HL-60 (cell line): Measurements from ENCODE around the gene ERMP1.

ENCODE experiments used
- DNase-seq, 2 experiments: peaks; one replicate each; pipeline ENCODE4 v3.0.0-alpha.2; 2010 to 2020; ENCODE audit warnings: low read depth in 1 of 2, low spot score in 1 of 2
- H3K27ac ChIP-seq: fragments of 250-450 bp; sonication (Bioruptor Pico); replicated peaks from 2 replicates; pipeline ENCODE4 v1.5.1; 2020; ENCODE audit warnings: mild to moderate bottlenecking, moderate library complexity
- H3K27me3 ChIP-seq: fragments of 250-450 bp; sonication (Bioruptor Pico); 2 replicates; pipeline ENCODE4 v1.5.1; 2021; ENCODE audit warnings: mild to moderate bottlenecking, moderate library complexity; ENCODE audit not compliant: insufficient read depth, poor library complexity, severe bottlenecking
- H3K4me3 ChIP-seq: replicated peaks from 2 replicates; pipeline ENCODE4 v1.5.1; 2011; ENCODE audit warnings: mild to moderate bottlenecking, control low read depth, low read length; ENCODE audit not compliant: insufficient read depth
- GABPA ChIP-seq: IDR thresholded peaks from 2 replicates; pipeline ENCODE4 v1.6.1; 2012; ENCODE audit warnings: low read depth
- POLR2AphosphoS5 ChIP-seq: IDR thresholded peaks from 2 replicates; pipeline ENCODE4 v1.6.1; 2012; ENCODE audit warnings: low read depth
- REST ChIP-seq: IDR thresholded peaks from 2 replicates; pipeline ENCODE4 v1.6.1; 2012; ENCODE audit warnings: low read depth; ENCODE audit not compliant: insufficient replicate concordance
- SPI1 ChIP-seq: IDR thresholded peaks from 2 replicates; pipeline ENCODE4 v1.6.1; 2012; ENCODE audit warnings: low read depth, mild to moderate bottlenecking, borderline replicate concordance
- TF ChIP-seq, protein P1 (sequence below): IDR thresholded peaks from one replicate; pipeline ENCODE4 v1.5.1; 2011; ENCODE audit warnings: low read length, control low read depth, inconsistent platforms; ENCODE audit not compliant: insufficient read depth

Gene ERMP1

DNA sequence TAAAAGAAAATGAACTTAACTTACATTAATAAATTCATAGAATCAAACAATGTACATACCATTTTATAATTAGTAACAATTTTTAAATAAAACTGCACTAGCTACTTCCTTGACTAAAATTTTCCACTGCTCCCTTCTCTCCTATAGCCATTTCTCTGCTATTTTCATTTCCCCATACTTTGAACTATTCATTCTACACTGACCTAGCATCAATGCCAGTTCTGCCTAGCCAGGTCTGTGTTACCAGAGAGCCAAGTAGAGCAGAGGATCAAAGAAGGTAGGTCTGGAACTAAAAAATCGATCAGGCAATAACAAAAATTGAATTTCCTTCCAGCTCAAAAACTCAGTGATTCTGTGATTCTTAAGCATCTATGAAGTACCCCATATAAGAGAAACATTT is 84.5 kb downstream of the ERMP1 start:
- TF ChIP-seq POLR2AphosphoS5 (no peak), REST (no peak)
- DNase-seq: no peak
- H3K27me3 ChIP-seq: no peaks in the 10 kb centered on the region
- no peak overlapping the region for H3K4me3 ChIP-seq
- H3K27ac ChIP-seq: no peak overlapping the region

DNA sequence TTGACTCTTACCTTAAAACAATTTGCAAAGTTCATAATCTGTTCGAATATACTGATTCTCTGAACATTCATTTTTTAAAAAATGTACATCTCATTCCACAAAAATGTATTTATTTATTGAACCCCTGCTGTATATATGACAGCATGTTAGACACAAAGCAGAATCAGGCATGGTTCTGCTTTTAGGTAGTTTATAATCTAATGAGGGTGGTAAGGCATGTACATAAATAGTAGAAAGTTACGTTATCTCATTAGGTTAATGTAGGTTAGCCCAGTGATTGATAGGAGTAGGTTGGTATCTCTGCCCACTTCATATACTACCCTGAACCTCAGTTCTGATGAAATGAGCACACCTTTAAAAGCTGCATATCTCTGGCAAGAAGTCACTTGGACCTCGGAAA is 89.8 kb downstream of the ERMP1 start:
- DNase-seq: no peak
- TF ChIP-seq, protein P1, sequence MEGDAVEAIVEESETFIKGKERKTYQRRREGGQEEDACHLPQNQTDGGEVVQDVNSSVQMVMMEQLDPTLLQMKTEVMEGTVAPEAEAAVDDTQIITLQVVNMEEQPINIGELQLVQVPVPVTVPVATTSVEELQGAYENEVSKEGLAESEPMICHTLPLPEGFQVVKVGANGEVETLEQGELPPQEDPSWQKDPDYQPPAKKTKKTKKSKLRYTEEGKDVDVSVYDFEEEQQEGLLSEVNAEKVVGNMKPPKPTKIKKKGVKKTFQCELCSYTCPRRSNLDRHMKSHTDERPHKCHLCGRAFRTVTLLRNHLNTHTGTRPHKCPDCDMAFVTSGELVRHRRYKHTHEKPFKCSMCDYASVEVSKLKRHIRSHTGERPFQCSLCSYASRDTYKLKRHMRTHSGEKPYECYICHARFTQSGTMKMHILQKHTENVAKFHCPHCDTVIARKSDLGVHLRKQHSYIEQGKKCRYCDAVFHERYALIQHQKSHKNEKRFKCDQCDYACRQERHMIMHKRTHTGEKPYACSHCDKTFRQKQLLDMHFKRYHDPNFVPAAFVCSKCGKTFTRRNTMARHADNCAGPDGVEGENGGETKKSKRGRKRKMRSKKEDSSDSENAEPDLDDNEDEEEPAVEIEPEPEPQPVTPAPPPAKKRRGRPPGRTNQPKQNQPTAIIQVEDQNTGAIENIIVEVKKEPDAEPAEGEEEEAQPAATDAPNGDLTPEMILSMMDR: no peak
- no peak for TF ChIP-seq POLR2AphosphoS5
- no peak for TF ChIP-seq GABPA
- no peak for TF ChIP-seq SPI1
- TF ChIP-seq REST: no peak
- no peak overlapping the region for H3K27ac ChIP-seq
- H3K4me3 ChIP-seq: no peak overlapping the region
- H3K27me3 ChIP-seq: no peaks in the 10 kb centered on the region

- H3K4me3 ChIP-seq: no peak overlapping the region
- TF ChIP-seq REST (no peak), GABPA (no peak), SPI1 (no peak), POLR2AphosphoS5 (no peak)
- TF ChIP-seq, protein P1: no peak
- H3K27me3 ChIP-seq: no peaks in the 10 kb centered on the region
- H3K27ac ChIP-seq: no peak overlapping the region
- no peak for DNase-seq
Measured at GRCh38 chr9:5736563-5737346, 96.2 kb downstream of the ERMP1 start.
